HG02840 (cell line): ENCODE measurements around the gene AMIGO1.

ENCODE experiments used
- ATAC-seq: cut with Tn5 transposase; IDR thresholded peaks from one replicate; pipeline ENCODE4 v1.9.1; 2021; ENCODE audit warnings: mild to moderate bottlenecking, moderate library complexity, moderate number of reproducible peaks; ENCODE audit not compliant: unreplicated experiment, low FRiP score

The AMIGO1 gene, protein sequence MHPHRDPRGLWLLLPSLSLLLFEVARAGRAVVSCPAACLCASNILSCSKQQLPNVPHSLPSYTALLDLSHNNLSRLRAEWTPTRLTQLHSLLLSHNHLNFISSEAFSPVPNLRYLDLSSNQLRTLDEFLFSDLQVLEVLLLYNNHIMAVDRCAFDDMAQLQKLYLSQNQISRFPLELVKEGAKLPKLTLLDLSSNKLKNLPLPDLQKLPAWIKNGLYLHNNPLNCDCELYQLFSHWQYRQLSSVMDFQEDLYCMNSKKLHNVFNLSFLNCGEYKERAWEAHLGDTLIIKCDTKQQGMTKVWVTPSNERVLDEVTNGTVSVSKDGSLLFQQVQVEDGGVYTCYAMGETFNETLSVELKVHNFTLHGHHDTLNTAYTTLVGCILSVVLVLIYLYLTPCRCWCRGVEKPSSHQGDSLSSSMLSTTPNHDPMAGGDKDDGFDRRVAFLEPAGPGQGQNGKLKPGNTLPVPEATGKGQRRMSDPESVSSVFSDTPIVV

DNA sequence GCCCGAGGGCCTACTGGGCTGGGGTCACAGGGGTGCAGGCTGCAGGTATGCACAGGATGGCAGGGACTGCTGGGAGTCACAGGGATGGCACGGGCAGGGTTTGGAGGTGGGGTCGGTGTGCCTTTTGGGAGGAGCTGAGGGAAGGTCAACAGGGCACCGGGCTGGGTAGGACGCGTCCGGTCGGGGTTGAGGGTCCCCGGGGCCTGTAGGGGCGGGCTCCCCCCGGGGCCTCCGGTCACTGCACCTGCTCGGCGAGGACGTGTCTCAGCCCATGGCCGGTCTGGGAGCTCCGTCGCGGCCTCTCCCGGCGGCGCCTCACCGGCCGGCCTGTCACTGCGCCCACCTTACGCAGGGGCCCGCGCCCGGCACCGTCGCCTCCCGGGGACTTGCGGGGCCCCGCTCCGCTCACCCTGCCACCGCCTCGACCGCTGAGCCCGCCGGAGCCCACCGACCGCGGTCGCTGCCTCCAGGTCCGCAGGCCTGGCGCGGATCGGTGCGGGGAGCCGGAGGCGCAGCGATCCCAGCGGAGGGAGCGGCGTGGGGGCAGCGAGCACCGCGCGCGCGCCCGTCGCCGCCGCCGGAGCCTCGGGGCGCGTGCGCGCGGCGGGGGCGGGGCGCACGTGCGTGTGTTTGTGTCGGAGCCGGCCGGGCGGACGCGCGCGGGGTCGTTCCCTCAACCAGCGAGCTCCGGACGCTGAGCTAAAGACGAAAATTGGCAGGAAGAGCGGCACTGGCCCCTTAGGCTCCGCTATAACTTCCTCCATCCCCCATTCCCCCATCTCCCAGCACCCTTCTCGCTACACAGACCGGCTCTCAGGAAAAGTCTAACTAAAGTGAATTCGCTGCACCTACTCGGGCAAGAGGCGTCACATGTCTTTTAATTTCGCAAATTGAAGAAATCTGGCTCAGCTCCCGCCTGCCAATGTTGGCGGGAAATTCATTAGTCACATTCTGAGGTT, at the start of gene AMIGO1:
Gene AMIGO1 (minus strand): TSS at position 552 of the 959 bp plus-strand sequence. CDS start 815 bp downstream, outside the sequence.
- ATAC-seq, result no peak

DNA sequence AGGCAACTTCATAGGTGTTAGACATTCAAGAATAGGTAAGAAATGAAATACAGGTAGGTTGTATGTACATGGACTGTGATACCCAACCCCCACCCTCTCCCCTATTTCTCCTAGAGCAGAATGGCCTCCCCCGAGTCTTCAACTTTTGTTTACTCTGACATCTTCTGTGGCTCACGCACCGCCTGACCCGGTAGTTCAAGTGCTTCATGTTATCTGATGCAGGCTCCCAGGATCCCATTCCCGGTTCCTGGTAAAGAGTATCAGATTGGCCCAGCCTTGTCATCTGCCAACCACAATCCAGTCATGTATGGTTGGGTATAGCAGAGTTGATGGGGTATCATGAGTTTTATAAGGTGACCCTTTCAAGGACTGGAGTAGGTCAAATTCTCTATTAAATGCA, 48.0 kb upstream of the AMIGO1 start:
- ATAC-seq, result no peak

DNA sequence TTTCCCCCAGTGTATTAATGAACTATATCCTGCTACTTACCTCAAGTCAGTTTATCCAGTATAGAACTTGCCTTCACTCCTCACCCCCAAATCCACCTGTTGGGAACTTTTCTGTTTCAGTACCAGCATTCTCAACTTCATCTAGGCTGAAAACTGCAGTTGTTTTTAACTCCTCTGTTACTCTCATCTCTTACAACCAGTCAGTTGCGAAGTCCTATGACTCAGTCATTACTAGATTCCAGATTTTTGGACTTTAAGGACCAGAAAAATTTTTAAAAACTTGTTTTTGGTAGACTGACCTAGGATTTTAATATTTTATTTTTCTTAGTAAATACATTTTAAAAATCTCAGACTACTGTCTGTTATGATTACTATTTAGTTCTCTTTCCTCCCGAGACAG, 47.0 kb upstream of the AMIGO1 start:
- ATAC-seq, result no peak

- peak; percentile 90 for ATAC-seq
Measured at GRCh38 chr1:109548321-109549267, 39.1 kb upstream of the AMIGO1 start, which contains the start of gene GNAI3. Gene GNAI3, plus strand, starts transcription at chr1:109548615. Its CDS starts 106 bp downstream, at chr1:109548721.

DNA sequence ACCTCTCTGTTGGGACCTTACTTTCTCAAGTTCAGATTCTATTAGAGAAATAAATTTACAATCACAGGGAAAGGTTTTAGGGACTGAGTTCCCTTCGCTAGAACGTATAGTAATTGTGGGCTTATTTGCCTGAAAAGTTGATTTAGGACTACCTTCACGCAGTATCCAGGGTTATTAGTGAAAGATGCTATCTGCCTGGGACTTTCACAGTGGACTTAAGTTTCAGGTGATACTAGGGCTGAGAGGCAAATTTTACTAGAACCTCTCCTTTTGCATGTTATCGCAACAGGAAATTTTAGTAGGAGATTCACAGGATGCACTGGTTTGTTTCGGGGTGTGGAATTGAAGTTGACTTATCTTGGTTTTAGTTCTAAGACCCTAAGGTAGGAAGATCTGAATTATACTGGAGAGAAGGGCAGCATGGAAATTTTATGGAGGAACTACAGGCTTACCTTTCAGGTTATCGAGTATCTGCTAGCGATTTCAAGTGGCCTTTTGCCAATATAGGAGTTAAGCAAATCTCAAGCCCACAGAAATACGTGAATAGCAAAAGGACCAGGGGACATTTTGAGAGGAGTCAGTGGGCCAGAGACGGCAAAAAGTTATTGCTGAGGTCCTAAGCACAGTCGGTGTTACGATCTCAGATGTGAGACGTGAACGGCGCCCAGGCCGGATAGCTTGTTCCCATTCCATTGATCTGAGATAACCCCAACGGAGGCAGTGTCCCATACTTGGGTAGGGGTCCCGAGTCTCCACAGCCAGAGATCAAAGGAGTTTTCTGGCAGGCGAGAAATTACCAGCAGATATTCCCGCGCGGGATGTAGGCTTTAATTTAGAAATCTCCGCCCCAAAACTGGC, 38.2 kb upstream of the AMIGO1 start:
- peak; percentile 8 for ATAC-seq

DNA sequence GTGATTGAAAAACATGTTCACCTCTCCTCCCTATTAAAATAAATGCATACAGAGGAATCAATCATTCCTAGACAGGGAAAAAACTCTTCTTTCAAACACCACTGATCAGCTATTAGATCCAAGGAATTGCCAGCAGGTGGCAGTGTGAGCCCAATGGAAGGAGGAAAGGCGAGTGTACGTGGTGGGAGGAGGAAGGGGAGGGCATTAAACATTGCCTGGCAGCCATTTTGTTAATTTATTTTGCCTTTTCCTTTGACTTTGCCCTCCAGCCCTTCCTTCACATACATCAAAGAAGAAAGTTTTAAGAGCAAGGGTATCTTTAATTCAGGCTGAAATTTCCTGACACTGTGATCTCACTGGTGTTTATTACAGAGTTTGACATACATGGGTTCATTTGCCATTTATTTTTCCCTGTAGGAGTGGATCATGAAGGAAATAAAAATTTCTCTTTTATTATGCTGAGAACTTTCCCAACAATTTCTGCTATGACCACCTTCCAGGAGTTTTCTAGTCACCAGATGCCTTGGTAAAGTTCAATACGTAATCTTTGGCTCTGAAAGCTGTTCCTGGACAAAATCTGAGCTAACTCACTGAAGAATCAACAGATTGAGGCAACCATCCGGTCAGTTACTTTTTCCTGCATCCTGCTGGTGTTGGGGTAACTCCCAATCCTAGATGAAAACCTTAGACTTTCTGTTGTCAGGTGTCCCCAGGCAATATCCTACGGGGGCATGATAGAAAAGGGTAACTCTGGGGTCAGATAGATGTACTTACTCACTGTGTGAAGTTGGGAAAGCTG, 37.0 kb upstream of the AMIGO1 start:
- no peak for ATAC-seq

- no peak for ATAC-seq
Measured at GRCh38 chr1:109543988-109544735, 34.6 kb upstream of the AMIGO1 start.

DNA sequence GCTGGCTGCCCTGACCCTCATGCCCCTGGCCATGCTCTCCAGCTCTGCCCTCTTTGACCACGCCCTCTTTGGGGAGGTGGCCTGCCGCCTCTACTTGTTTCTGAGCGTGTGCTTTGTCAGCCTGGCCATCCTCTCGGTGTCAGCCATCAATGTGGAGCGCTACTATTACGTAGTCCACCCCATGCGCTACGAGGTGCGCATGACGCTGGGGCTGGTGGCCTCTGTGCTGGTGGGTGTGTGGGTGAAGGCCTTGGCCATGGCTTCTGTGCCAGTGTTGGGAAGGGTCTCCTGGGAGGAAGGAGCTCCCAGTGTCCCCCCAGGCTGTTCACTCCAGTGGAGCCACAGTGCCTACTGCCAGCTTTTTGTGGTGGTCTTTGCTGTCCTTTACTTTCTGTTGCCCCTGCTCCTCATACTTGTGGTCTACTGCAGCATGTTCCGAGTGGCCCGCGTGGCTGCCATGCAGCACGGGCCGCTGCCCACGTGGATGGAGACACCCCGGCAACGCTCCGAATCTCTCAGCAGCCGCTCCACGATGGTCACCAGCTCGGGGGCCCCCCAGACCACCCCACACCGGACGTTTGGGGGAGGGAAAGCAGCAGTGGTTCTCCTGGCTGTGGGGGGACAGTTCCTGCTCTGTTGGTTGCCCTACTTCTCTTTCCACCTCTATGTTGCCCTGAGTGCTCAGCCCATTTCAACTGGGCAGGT, 33.9 kb upstream of the AMIGO1 start:
- ATAC-seq, result no peak

DNA sequence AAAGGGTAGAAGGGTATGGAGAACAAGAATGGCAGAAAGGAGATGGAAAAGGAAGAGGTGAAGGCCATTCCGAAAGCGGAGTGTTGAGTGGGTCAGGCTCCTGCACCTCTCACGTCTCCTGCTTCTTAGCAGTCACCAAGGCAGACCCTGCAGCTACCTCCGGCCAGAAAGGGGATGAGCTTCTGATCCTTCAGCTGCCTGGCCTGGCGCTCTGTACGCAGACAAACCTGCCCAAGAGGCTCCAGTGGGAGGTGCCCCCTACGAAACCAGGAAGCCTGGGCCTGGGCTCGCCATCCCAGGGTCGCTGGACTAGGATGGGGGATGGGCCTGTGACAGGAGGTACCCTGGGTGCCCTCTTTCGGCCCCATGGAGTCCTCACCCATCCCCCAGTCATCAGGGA, 33.1 kb upstream of the AMIGO1 start:
- ATAC-seq, result no peak

GRCh38 chr1:109541102-109541501, 31.6 kb upstream of the AMIGO1 start:
- no peak for ATAC-seq

DNA sequence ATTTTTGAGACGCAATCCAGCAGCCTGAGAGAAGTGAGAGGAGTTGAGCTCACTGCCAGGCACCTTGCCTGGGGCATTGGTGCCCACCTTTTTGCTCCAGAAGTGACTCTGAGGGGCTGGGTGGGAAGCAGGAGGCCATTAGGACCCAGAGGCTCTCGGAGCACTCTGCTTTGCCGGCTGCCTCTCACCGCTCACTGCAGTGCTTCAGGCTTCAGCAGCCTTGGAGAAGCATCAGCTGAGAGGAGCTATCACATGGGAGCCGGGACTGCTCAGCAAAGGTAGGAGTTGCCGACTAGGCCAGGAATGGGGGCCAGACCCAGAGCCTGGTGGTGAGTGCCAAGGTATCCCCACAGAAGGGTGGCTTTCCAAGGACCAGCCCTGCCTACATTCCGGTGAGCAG, 30.1 kb upstream of the AMIGO1 start, which contains the start of gene GPR61:
Gene GPR61 (plus strand): TSS at position 197 of the 400 bp plus-strand sequence. CDS start 3,151 bp downstream, outside the sequence.
- no peak for ATAC-seq

DNA sequence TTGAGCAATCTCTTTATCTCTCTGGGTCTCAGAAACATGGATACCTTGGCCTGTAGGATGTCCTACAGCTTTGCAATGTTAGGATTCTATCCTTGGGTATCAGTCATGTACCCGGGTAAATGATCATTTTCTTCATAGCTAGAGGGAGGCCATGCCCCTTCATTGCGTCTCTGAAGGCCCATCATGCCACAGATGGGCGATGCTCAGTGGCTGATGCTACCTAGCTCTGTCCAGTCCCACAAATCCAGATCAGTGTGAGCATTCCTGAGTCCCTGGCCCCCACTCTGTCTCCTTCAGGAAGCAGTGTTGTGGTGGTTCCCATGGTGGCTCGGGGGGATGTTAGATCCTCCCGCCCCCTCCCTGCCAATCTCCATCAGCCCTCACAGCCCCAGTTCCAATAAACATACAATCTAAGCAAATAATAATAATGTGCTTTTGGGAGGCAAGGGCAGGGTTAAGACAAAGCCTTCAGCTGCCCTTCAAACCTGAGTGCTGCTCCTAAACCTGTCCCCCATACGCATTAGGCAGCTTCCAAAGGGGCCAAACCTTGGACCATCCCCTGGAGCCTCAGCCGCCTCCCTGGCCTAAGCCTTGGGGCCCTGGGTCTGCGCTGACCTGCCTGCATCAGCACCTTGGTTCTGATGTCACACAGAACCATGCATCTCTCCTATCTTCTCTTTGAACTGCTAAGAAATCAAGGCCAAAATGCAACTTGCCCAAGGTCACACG, 29.5 kb upstream of the AMIGO1 start:
- no peak for ATAC-seq

- no peak for ATAC-seq
Measured at GRCh38 chr1:109537450-109538178, 28.1 kb upstream of the AMIGO1 start.

GRCh38 chr1:109535971-109536491, 26.5 kb upstream of the AMIGO1 start:
- no peak for ATAC-seq

- no peak for ATAC-seq
Measured at GRCh38 chr1:109535481-109535880, 26.0 kb upstream of the AMIGO1 start.
